Stimulated activated CD4-positive, alpha-beta T cell treated with anti-CD3 and anti-CD28 coated beads, Interleukin-15, amount 100 ng/mL, for 1 hour (primary cell): ENCODE data around the gene HOXC5.
"Not testable (repeated sequence)": the region's sequence is repeated elsewhere in the genome, so short reads cannot be mapped to it uniquely, and the experiment has no call there.

ENCODE experiments used
- DNase-seq, 2 donors: peaks; one replicate each; pipeline ENCODE4 v3.0.0-alpha.2; 2020; ENCODE audit warnings: low read depth in 1 of 2, low spot score in 1 of 2

The HOXC5 gene

GRCh38 chr12:54032086-54032619 lies 697 bp upstream of the HOXC5 start:
- no peak for DNase-seq

GRCh38 chr12:54033106-54033979 lies 493 bp downstream of the HOXC5 start:
- DNase-seq, result no peak

GRCh38 chr12:54033980-54034784 lies 1.3 kb downstream of the HOXC5 start:
- DNase-seq, result no peak

- no peak for DNase-seq
Observed at GRCh38 chr12:54034785-54035310, 2.0 kb downstream of the HOXC5 start.

- DNase-seq, result no peak
Observed at GRCh38 chr12:54035568-54036264, 2.9 kb downstream of the HOXC5 start.

- no peak for DNase-seq
Observed at GRCh38 chr12:54036620-54037359, 3.9 kb downstream of the HOXC5 start.

- no peak for DNase-seq
Observed at GRCh38 chr12:54037360-54038283, 4.8 kb downstream of the HOXC5 start.

- no peak for DNase-seq
Observed at GRCh38 chr12:54038284-54038870, 5.5 kb downstream of the HOXC5 start.

GRCh38 chr12:54038871-54039414 lies 6.1 kb downstream of the HOXC5 start:
- DNase-seq, result no peak

- no peak for DNase-seq
Observed at GRCh38 chr12:54039417-54040147, 6.7 kb downstream of the HOXC5 start.

- DNase-seq, result no peak
Observed at GRCh38 chr12:54040148-54040494, 7.3 kb downstream of the HOXC5 start.

- no peak for DNase-seq
Observed at GRCh38 chr12:54040648-54041047, 7.8 kb downstream of the HOXC5 start.

- no peak for DNase-seq
Observed at GRCh38 chr12:54041097-54041690, 8.3 kb downstream of the HOXC5 start.

- DNase-seq, result not testable (repeated sequence)
Observed at GRCh38 chr12:54042033-54042432, 9.2 kb downstream of the HOXC5 start.

- DNase-seq, result no peak
Observed at GRCh38 chr12:54042970-54043853, 10.4 kb downstream of the HOXC5 start.

GRCh38 chr12:54044425-54045103 lies 11.7 kb downstream of the HOXC5 start:
- DNase-seq, result no peak
